ENCODE measurements around the gene CTBP2. TPM values are rescaled to one million over a fixed set of nuclear protein-coding genes. Genes with fewer than 3 reads are reported as not detected.

The CTBP2 gene
- total RNA-seq, 3 donors from 2014 or later, result 53.1 to 91.2 (median 65.9) TPM

DNA sequence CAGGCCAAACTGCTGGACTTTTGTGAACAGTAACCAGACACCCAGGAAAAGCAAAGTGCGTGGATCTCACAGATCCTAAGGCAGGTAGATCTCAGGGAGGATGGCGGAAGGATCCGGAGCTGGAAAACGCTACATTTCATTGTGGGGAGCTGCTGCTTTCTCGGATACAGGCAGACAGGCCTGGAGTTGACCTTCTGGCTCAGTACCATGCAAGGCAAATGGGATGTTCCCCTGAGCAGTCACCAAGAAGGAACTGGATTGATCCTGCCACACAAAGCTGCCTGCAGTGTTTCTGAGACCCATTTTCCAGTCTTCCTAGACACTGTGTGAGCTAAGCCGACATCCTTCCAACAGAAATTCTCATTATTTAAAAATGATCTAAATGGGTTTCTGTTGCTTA lies 152.9 kb downstream of the CTBP2 start:
- Histone ChIP-seq H3K27me3 (no peaks in the 10 kb centered on the region), H3K4me1 (peaks cover 3 to 7% of the 10 kb centered on the region in 2 donors), H3K9me3 (no peaks in the 10 kb centered on the region), H3K4me3 (no peak overlapping the region), H3K27ac (peak overlapping the region; percentile 13 to 79), H3K36me3 (no peaks in the 10 kb centered on the region)
- DNase-seq (ENCODE audit: low spot score in 2 of 2), result peak in 1 of 2 donors; percentile 40
- intact Hi-C loops (cut with DNase I; ENCODE audit: low total_unique reads), result no loop called here
- TF ChIP-seq, protein P1, sequence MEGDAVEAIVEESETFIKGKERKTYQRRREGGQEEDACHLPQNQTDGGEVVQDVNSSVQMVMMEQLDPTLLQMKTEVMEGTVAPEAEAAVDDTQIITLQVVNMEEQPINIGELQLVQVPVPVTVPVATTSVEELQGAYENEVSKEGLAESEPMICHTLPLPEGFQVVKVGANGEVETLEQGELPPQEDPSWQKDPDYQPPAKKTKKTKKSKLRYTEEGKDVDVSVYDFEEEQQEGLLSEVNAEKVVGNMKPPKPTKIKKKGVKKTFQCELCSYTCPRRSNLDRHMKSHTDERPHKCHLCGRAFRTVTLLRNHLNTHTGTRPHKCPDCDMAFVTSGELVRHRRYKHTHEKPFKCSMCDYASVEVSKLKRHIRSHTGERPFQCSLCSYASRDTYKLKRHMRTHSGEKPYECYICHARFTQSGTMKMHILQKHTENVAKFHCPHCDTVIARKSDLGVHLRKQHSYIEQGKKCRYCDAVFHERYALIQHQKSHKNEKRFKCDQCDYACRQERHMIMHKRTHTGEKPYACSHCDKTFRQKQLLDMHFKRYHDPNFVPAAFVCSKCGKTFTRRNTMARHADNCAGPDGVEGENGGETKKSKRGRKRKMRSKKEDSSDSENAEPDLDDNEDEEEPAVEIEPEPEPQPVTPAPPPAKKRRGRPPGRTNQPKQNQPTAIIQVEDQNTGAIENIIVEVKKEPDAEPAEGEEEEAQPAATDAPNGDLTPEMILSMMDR (IDR thresholded peaks at IDR 0.05), result no peak
- no peak for TF ChIP-seq POLR2AphosphoS5 (IDR thresholded peaks at IDR 0.05)
- TF ChIP-seq POLR2A (IDR thresholded peaks at IDR 0.05), result no peak

DNA sequence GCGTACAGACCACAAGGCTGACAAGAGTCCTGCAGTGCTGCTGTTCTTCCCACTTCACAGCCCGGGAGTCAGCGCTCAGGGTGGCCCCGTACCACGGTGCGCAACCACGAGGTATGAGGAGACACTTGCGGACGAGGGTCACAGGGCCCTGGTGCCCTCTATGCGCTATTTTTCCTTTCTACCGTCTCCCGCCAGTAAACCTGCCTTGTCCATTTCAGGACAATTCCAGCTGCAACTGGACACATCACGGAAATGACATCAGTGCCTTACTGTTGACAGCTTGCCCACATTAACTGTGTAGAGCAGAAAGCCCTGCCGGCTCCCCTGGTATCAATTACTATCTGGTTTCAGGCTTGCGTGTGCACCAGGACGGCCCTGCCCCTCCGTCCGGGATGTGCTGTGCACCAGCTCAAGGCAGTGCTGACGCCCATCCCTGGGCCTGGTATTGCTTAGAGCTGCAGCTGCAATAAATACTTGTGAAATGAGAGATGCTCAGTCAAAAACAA lies 153.4 kb downstream of the CTBP2 start:
- DNase-seq (ENCODE audit: low spot score in 2 of 2), result peak in 1 of 2 donors; percentile 19
- Histone ChIP-seq H3K27ac (peak overlapping the region; percentile 21 to 79), H3K9me3 (no peaks in the 10 kb centered on the region), H3K4me3 (no peak overlapping the region), H3K27me3 (no peaks in the 10 kb centered on the region), H3K4me1 (peaks cover 3 to 12% of the 10 kb centered on the region in 2 donors), H3K36me3 (no peaks in the 10 kb centered on the region)
- TF ChIP-seq, protein P1 (IDR thresholded peaks at IDR 0.05), result no peak
- no peak for TF ChIP-seq POLR2AphosphoS5 (IDR thresholded peaks at IDR 0.05)
- TF ChIP-seq POLR2A (IDR thresholded peaks at IDR 0.05), result no peak
- intact Hi-C loops (cut with DNase I; ENCODE audit: low total_unique reads), result no loop called here

DNA sequence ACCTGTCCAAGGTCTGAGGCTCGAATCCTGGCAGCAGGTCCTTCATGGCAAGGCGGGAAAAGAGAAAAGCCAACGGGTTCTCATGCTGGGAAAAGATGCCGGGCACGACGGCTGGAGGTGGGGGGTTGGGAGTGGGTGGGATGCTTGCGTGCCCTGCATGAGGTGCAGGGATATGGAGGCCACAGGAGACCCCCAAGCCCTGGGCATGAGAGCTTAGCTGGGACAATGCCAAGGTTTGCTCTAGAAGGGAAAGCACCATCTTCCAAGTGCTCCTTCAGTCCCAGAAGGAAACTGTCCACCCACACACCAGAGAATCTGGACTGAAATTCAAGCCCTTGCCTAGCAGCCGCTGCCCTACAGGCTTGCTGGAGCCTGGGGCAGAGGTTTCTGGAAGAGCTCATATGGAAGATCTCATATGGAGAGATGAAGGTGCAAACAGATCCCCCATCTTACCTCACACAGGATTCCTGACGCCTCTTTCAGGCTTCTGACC lies 154.1 kb downstream of the CTBP2 start:
- no peaks in the 10 kb centered on the region for H3K27me3 ChIP-seq
- TF ChIP-seq POLR2AphosphoS5 (IDR thresholded peaks at IDR 0.05), result no peak
- TF ChIP-seq, protein P1 (IDR thresholded peaks at IDR 0.05), result no peak
- no peak for TF ChIP-seq POLR2A (IDR thresholded peaks at IDR 0.05)
- no peaks in the 10 kb centered on the region for H3K9me3 ChIP-seq
- intact Hi-C loops (cut with DNase I; ENCODE audit: low total_unique reads), result no loop called here
- peak overlapping the region in 1 of 2 donors; percentile 36 for H3K27ac ChIP-seq
- peak in 1 of 2 donors; percentile 40 for DNase-seq (ENCODE audit: low spot score in 2 of 2)
- no peak overlapping the region for H3K4me3 ChIP-seq
- no peaks in the 10 kb centered on the region for H3K36me3 ChIP-seq
- H3K4me1 ChIP-seq, result peaks cover 3 to 18% of the 10 kb centered on the region in 2 donors

DNA sequence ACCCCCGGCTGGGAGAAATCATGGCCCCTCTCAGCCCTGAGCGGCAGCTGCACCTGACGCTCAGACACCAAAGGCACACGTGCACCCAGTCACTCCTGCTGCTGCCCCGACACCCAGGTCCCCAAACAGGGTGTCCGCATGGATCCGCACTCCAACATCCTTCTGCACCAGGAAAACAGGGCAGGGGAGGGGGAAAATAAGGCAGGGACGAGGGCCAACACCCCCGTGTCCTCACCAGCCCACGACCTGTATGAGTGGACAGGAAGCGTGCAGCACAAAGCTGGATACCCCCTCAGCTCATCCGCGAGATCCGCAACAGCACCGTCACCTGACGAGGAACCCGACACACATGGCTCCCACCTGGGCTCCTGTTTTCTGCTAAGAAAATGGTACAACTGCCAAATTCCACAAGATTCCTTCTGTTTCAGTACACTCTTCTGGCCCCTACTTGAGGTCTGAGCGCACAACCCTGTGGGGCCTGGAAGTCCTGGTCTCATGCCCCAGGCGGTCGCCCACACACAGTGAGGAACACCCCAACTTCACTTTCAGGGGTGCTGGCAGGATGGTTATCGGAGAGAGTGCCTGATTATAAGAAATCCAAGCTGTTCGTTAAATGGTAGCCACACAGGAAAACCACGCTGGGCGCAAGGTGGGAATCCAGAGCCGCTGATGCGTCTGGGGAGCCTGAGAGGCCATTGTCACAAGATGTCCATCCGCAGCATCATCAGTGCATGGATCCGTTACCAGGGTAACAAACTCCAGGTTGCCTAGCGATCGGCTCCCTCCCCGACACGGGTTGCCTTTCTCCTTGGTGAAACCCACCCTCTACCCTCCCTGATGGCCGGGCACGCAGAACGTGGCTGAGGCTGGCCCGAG lies 154.8 kb downstream of the CTBP2 start:
- no peaks in the 10 kb centered on the region for H3K27me3 ChIP-seq
- H3K4me3 ChIP-seq, result no peak overlapping the region
- no peak overlapping the region for H3K27ac ChIP-seq
- peak in 1 of 2 donors; percentile 47 for DNase-seq (ENCODE audit: low spot score in 2 of 2)
- no peaks in the 10 kb centered on the region for H3K9me3 ChIP-seq
- TF ChIP-seq, protein P1 (IDR thresholded peaks at IDR 0.05), result no peak
- no peak for TF ChIP-seq POLR2A (IDR thresholded peaks at IDR 0.05)
- no peak for TF ChIP-seq POLR2AphosphoS5 (IDR thresholded peaks at IDR 0.05)
- H3K36me3 ChIP-seq, result no peaks in the 10 kb centered on the region
- intact Hi-C loops (cut with DNase I; ENCODE audit: low total_unique reads), result no loop called here
- peaks cover 6 to 25% of the 10 kb centered on the region in 2 donors for H3K4me1 ChIP-seq

All from breast epithelium (tissue), 4 donors.